Vagina (tissue), 2 donors: ENCODE measurements around the gene TRMT44.

Experiments used
- POLR2AphosphoS5 ChIP-seq, 2 donors: sonication (generic); formaldehyde crosslinking; IDR thresholded peaks; one replicate each; pipeline ENCODE4 v1.9.0; 2017; ENCODE audit warnings: antibody characterized with exemption in 2 of 2, mild to moderate bottlenecking in 2 of 2, low read depth in 1 of 2; ENCODE audit not compliant: insufficient read depth in 1 of 2
- TF ChIP-seq, protein P1 (sequence below), 3 experiments: fragments of 450-650 bp in 2 of 3; fragments of 200-600 bp in 1 of 3; sonication (generic) in 1 of 3; IDR thresholded peaks; one replicate each; pipeline ENCODE4 v1.5.1; 2017 to 2019; ENCODE audit warnings: antibody characterized with exemption in 3 of 3, mild to moderate bottlenecking in 2 of 3, moderate library complexity in 2 of 3

DNA sequence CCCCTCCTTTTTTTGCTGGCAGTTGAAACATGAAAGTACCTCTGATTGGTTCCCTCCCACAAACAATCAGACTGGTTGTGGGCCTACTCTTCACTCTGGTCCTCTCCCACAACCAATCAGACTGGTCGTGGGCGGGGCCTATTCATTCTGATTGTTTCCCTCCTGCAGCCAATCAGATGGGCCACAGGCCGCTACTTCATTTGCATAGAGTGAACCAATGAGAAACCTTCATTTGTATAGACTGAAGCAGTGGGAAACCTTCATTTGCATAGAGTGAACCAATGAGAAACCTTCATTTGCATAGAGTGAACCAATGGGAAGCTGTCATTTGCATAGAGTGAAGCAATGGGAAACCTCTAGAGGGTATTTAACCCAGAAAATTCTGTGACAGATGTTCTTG is 55.2 kb downstream of the TRMT44 start:
- TF ChIP-seq, protein P1, sequence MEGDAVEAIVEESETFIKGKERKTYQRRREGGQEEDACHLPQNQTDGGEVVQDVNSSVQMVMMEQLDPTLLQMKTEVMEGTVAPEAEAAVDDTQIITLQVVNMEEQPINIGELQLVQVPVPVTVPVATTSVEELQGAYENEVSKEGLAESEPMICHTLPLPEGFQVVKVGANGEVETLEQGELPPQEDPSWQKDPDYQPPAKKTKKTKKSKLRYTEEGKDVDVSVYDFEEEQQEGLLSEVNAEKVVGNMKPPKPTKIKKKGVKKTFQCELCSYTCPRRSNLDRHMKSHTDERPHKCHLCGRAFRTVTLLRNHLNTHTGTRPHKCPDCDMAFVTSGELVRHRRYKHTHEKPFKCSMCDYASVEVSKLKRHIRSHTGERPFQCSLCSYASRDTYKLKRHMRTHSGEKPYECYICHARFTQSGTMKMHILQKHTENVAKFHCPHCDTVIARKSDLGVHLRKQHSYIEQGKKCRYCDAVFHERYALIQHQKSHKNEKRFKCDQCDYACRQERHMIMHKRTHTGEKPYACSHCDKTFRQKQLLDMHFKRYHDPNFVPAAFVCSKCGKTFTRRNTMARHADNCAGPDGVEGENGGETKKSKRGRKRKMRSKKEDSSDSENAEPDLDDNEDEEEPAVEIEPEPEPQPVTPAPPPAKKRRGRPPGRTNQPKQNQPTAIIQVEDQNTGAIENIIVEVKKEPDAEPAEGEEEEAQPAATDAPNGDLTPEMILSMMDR (IDR thresholded peaks at IDR 0.05) = no peak
- TF ChIP-seq POLR2AphosphoS5 (IDR thresholded peaks at IDR 0.05; ENCODE audit: insufficient read depth in 1 of 2, low read depth in 1 of 2) = no peak
